HCT116 (cell line): ENCODE measurements around the gene SYTL4. TPM values are rescaled to one million over a fixed set of nuclear protein-coding genes. Genes with fewer than 3 reads are reported as not detected.

Experiments used
- ATAC-seq: fragments of 200-7000 bp; cut with Tn5 transposase; 2 replicates; pipeline ENCODE4 v1.9.1; 2020; ENCODE audit warnings: mild to moderate bottlenecking, moderate library complexity
- BruUV-seq: library from RNA; stranded (reverse); fragments of 400-500 nt; replicated peaks from 2 replicates; lab custom pipeline; 2021; lab: Mats Ljungman, UMichigan
- CTCF ChIA-PET: fragments of 300-600 bp; sonication (Branson Sonifier 250); formaldehyde crosslinking; loops from one replicate; lab custom pipeline; 2021; ENCODE audit warnings: antibody characterized with exemption; lab: Charles Lee
- POLR2A ChIA-PET: fragments of 300-600, 350-600 bp; sonication (Branson Sonifier 250); formaldehyde crosslinking; loops from one replicate; lab custom pipeline; 2021; ENCODE audit warnings: antibody characterized with exemption; lab: Charles Lee
- RAD21 ChIA-PET, 2 experiments: fragments of 300-600 bp; sonication (Branson Sonifier 250); formaldehyde crosslinking; loops; one replicate each; lab custom pipeline; 2023; ENCODE audit warnings: low total read pairs in 2 of 2; ENCODE audit not compliant: uncharacterized antibody in 2 of 2, unreplicated experiment in 2 of 2, low non-redundant PET in 1 of 2; lab: Charles Lee
- DNase-seq: peaks from one replicate; pipeline ENCODE4 v3.0.0-alpha.2; 2010; ENCODE audit warnings: low read depth, low spot score
- H2AFZ ChIP-seq: fragments of 200-600 bp; shearing (Covaris generic), sonication (generic); 2 replicates; pipeline ENCODE4 v1.6.1; 2017; ENCODE audit warnings: low read depth, mixed run types, mixed read lengths, antibody characterized with exemption, low read length; ENCODE audit not compliant: poor library complexity, severe bottlenecking
- H3K27ac ChIP-seq: 2 replicates; pipeline ENCODE4 v1.5.1; 2012; ENCODE audit warnings: low read depth, low read length
- H3K27me3 ChIP-seq: fragments of 200-600 bp; sonication (generic); 2 replicates; pipeline ENCODE4 v1.6.1; 2016; ENCODE audit warnings: mixed run types, low read length, mixed read lengths; ENCODE audit not compliant: insufficient read depth
- H3K36me3 ChIP-seq, 2 experiments: fragments of 200-500 bp in 1 of 2; fragments of 200-600 bp in 1 of 2; sonication (Bioruptor generic) in 1 of 2; sonication (generic) in 1 of 2; 2 replicates each; pipeline versions ENCODE4 v1.5.1 to v1.6.1; 2014 to 2016; ENCODE audit warnings: low read length in 2 of 2, inconsistent platforms in 1 of 2, mixed read lengths in 1 of 2, mixed run types in 1 of 2; ENCODE audit not compliant: insufficient read depth in 2 of 2, control insufficient read depth in 1 of 2
- H3K4me1 ChIP-seq, 2 experiments: fragments of 200-600 bp in 1 of 2; sonication (generic) in 1 of 2; 2 replicates each; pipeline versions ENCODE4 v1.5.1 to v1.6.1; 2012 to 2017; ENCODE audit warnings: low read length in 2 of 2, inconsistent platforms in 1 of 2, mild to moderate bottlenecking in 1 of 2, mixed read lengths in 1 of 2, mixed run types in 1 of 2, moderate library complexity in 1 of 2; ENCODE audit not compliant: insufficient read depth in 2 of 2, control insufficient read depth in 1 of 2
- H3K4me2 ChIP-seq: fragments of 200-600 bp; sonication (generic); 2 replicates; pipeline ENCODE4 v1.6.1; 2017; ENCODE audit warnings: mixed run types, low read length, mixed read lengths
- H3K4me3 ChIP-seq, 2 experiments: fragments of 200-600 bp in 1 of 2; sonication (generic) in 1 of 2; replicated peaks in 1 of 2; 2 replicates each; pipeline ENCODE4 v1.5.1; 2011 to 2016; ENCODE audit warnings: low read length in 2 of 2, control low read depth in 1 of 2, low read depth in 1 of 2, mild to moderate bottlenecking in 1 of 2, mixed read lengths in 1 of 2, mixed run types in 1 of 2
- H3K79me2 ChIP-seq: fragments of 200-600 bp; sonication (generic); 2 replicates; pipeline ENCODE4 v1.6.1; 2017; ENCODE audit warnings: mild to moderate bottlenecking, mixed run types, low read length, moderate library complexity, mixed read lengths; ENCODE audit not compliant: insufficient read depth
- H3K9ac ChIP-seq: fragments of 200-600 bp; sonication (generic); 2 replicates; pipeline ENCODE4 v1.6.1; 2016; ENCODE audit warnings: low read length, mixed read lengths
- H3K9me2 ChIP-seq: fragments of 200-600 bp; sonication (generic), shearing (Covaris generic); 2 replicates; pipeline ENCODE4 v1.6.1; 2017; ENCODE audit warnings: mixed run types, mild to moderate bottlenecking, moderate library complexity; ENCODE audit not compliant: insufficient read depth
- H3K9me3 ChIP-seq, 2 experiments: fragments of 200-500 bp in 1 of 2; fragments of 200-600 bp in 1 of 2; sonication (Bioruptor generic) in 1 of 2; sonication (generic) in 1 of 2; 2 replicates each; pipeline ENCODE4 v1.6.1; 2014 to 2017; ENCODE audit warnings: low read length in 2 of 2, mixed read lengths in 2 of 2, inconsistent platforms in 1 of 2, low read depth in 1 of 2, mild to moderate bottlenecking in 1 of 2, mixed run types in 1 of 2, moderate library complexity in 1 of 2; ENCODE audit not compliant: control insufficient read depth in 1 of 2, insufficient read depth in 1 of 2
- H4K20me1 ChIP-seq: fragments of 200-600 bp; sonication (generic), shearing (Covaris generic); 2 replicates; pipeline ENCODE4 v1.6.1; 2017; ENCODE audit warnings: mixed run types, mild to moderate bottlenecking, moderate library complexity; ENCODE audit not compliant: insufficient read depth
- ATF3 ChIP-seq: IDR thresholded peaks from 2 replicates; pipeline ENCODE4 v1.6.1; 2012
- CBX3 ChIP-seq: IDR thresholded peaks from 2 replicates; pipeline ENCODE4 v1.6.1; 2012; ENCODE audit warnings: low read depth
- CEBPB ChIP-seq: IDR thresholded peaks from 2 replicates; pipeline ENCODE4 v1.6.1; 2012; ENCODE audit warnings: low read depth
- CTCF ChIP-seq, 3 experiments: fragments of 200-600 bp in 1 of 3; sonication (generic) in 1 of 3; IDR thresholded peaks in 2 of 3; conservative IDR thresholded peaks in 1 of 3; 2 replicates each; pipeline ENCODE4 v1.5.1; 2012 to 2017; ENCODE audit warnings: low read depth in 2 of 3, low read length in 2 of 3, antibody characterized with exemption in 1 of 3, borderline replicate concordance in 1 of 3, control low read depth in 1 of 3, mild to moderate bottlenecking in 1 of 3, mixed read lengths in 1 of 3, mixed run types in 1 of 3, moderate library complexity in 1 of 3; ENCODE audit not compliant: insufficient read depth in 1 of 3
- EGR1 ChIP-seq: IDR thresholded peaks from 2 replicates; pipeline ENCODE4 v1.6.1; 2012; ENCODE audit warnings: low read depth
- ELF1 ChIP-seq: IDR thresholded peaks from 2 replicates; pipeline ENCODE4 v1.6.1; 2012; ENCODE audit warnings: low read depth, borderline replicate concordance
- JUND ChIP-seq: IDR thresholded peaks from 2 replicates; pipeline ENCODE4 v1.6.1; 2012
- MAX ChIP-seq: IDR thresholded peaks from 2 replicates; pipeline ENCODE4 v1.6.1; 2012
- POLR2A ChIP-seq: IDR thresholded peaks from 2 replicates; pipeline ENCODE4 v1.7.0; 2011; ENCODE audit warnings: borderline replicate concordance; ENCODE audit not compliant: insufficient read depth, insufficient read length; ENCODE audit errors: extremely low read depth
- RAD21 ChIP-seq: IDR thresholded peaks from 2 replicates; pipeline ENCODE4 v1.6.1; 2012; ENCODE audit warnings: low read depth, mild to moderate bottlenecking
- REST ChIP-seq: IDR thresholded peaks from 2 replicates; pipeline ENCODE4 v1.6.1; 2012; ENCODE audit warnings: low read depth
- SP1 ChIP-seq: IDR thresholded peaks from 2 replicates; pipeline ENCODE4 v1.6.1; 2012; ENCODE audit warnings: low read depth
- SRF ChIP-seq: IDR thresholded peaks from 2 replicates; pipeline ENCODE4 v1.6.1; 2012; ENCODE audit warnings: low read depth
- ZFX ChIP-seq: fragments of 450-650 bp; IDR thresholded peaks from 2 replicates; pipeline ENCODE4 v1.6.1; 2017
- intact Hi-C: fragments of 100-400 bp; cut with micrococcal nuclease; formaldehyde crosslinking; loops from 2 replicates; pipeline ENCODE4 v1.10.0; 2022
- total RNA-seq: library from RNA; stranded (reverse); gene quantifications from one replicate; pipeline ENCODE4 v1.2.1, GENCODE V29; 2021; ENCODE audit not compliant: unreplicated experiment

SYTL4 gene
- total RNA-seq, 1 experiment from 2014 or later, result 8.8 TPM

GRCh38 chrX:100700809-100701208 is 31.1 kb downstream of the SYTL4 start:
- Histone ChIP-seq H3K4me2 (no peak overlapping the region), H3K9me2 (no peaks in the 10 kb centered on the region), H3K36me3 (no peaks in the 10 kb centered on the region), H3K4me3 (no peak overlapping the region), H4K20me1 (no peaks in the 10 kb centered on the region), H3K79me2 (no peaks in the 10 kb centered on the region), H3K4me1 (no peaks in the 10 kb centered on the region), H3K27ac (no peak overlapping the region), H3K27me3 (no peaks in the 10 kb centered on the region), H2AFZ (no peak overlapping the region), H3K9me3 (no peaks in the 10 kb centered on the region), H3K9ac (no peak overlapping the region)
- no peak for DNase-seq
- POLR2A ChIA-PET, result no interaction called here
- intact Hi-C loops, result no loop called here
- no peak for ATAC-seq
- no TSS peak for BruUV-seq
- CTCF ChIA-PET, result no interaction called here
- TF ChIP-seq MAX, result no peak
- TF ChIP-seq CBX3, result no peak
- no peak for TF ChIP-seq REST
- no peak for TF ChIP-seq CTCF (IDR thresholded peaks at IDR 0.05 in 2 of 3, conservative IDR thresholded peaks at IDR 0.05 in 1 of 3; ENCODE audit: borderline replicate concordance in 1 of 3, insufficient read depth in 1 of 3, low read depth in 2 of 3, low read length in 2 of 3)
- TF ChIP-seq SP1, result no peak
- TF ChIP-seq POLR2A, result no peak
- no peak for TF ChIP-seq SRF
- TF ChIP-seq JUND, result no peak
- TF ChIP-seq ATF3, result no peak
- no peak for TF ChIP-seq RAD21
- no peak for TF ChIP-seq ELF1
- no peak for TF ChIP-seq EGR1
- TF ChIP-seq CEBPB, result no peak
- TF ChIP-seq ZFX, result no peak
- RAD21 ChIA-PET, result no interaction called here
